Fibroblast of lung (primary cell): ENCODE data around the gene ZNF253.

Source experiments
- EZH2 ChIP-seq: IDR thresholded peaks from 2 replicates; pipeline ENCODE4 v1.5.1; 2012; ENCODE audit warnings: low read length, control low read depth, mild to moderate bottlenecking; ENCODE audit errors: missing control alignments
- TF ChIP-seq, protein P1 (sequence below), 2 donors: IDR thresholded peaks in 1 of 2; conservative IDR thresholded peaks in 1 of 2; 1 replicate in 1 of 2; 2 replicates in 1 of 2; pipeline ENCODE4 v1.5.1; 2011 to 2012; ENCODE audit warnings: low read length in 2 of 2, control low read depth in 1 of 2, inconsistent platforms in 1 of 2, low read depth in 1 of 2, mild to moderate bottlenecking in 1 of 2

DNA sequence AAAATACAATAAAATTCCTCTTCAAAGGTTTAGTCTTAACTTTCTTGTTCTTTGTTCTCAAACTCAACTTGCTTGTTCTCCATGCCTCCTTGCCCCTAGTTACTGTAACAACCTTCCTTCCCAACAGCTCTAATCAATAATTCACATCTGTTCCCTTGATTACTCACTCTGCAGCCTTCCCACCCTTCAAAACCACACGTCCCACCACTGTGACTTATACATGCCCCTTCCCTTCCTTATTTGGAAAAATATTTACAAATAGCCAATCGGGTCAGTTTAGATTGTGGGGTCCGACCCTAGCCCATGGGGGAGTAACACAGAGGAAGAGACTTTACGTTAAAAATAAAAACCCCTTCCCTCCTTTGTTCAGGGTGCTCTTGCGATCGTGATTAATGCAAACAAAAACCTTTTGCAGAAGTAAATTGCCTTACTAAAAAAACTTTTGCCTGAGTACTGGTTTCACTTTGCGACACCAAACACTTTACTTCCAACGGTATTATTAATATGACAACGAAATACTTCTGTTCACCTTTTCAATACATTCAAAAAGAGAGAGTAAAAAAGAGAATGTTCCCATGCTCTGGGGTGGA lies 34.6 kb downstream of the ZNF253 start:
- TF ChIP-seq, protein P1, sequence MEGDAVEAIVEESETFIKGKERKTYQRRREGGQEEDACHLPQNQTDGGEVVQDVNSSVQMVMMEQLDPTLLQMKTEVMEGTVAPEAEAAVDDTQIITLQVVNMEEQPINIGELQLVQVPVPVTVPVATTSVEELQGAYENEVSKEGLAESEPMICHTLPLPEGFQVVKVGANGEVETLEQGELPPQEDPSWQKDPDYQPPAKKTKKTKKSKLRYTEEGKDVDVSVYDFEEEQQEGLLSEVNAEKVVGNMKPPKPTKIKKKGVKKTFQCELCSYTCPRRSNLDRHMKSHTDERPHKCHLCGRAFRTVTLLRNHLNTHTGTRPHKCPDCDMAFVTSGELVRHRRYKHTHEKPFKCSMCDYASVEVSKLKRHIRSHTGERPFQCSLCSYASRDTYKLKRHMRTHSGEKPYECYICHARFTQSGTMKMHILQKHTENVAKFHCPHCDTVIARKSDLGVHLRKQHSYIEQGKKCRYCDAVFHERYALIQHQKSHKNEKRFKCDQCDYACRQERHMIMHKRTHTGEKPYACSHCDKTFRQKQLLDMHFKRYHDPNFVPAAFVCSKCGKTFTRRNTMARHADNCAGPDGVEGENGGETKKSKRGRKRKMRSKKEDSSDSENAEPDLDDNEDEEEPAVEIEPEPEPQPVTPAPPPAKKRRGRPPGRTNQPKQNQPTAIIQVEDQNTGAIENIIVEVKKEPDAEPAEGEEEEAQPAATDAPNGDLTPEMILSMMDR (conservative IDR thresholded peaks at IDR 0.05 in 1 of 2, IDR thresholded peaks at IDR 0.05 in 1 of 2; ENCODE audit: low read depth in 1 of 2, low read length in 2 of 2) = no peak
- TF ChIP-seq EZH2 = no peak
